NCI-H526 treated with DMSO at 0.1 percent for 48 hours (cell line): ENCODE results near the gene CFAP20DC.
"Not testable (repeated sequence)": the region's sequence is repeated elsewhere in the genome, so short reads cannot be mapped to it uniquely, and the experiment has no call there.

ENCODE experiments used
- DNase-seq: peaks from one replicate; lab custom pipeline; 2025; lab: John Stamatoyannopoulos, UW

Gene CFAP20DC

GRCh38 chr3:58695284-58695683 is 354.5 kb downstream of the CFAP20DC start:
- DNase-seq: not testable (repeated sequence)

GRCh38 chr3:58693940-58694850 is 355.6 kb downstream of the CFAP20DC start:
- no peak for DNase-seq

- no peak for DNase-seq
Measured at GRCh38 chr3:58692484-58692883, 357.3 kb downstream of the CFAP20DC start.
